Fibroblast of villous mesenchyme (primary cell): ENCODE data around the gene AFF3. TPM values are rescaled to one million over a fixed set of nuclear protein-coding genes. Genes with fewer than 3 reads are reported as not detected.

ENCODE experiments used
- DNase-seq: peaks from one replicate; pipeline ENCODE4 v3.0.0-alpha.2; 2010; ENCODE audit warnings: low read depth
- H3K4me3 ChIP-seq: 2 replicates; pipeline ENCODE4 v1.5.1; 2011; ENCODE audit warnings: low read depth, mild to moderate bottlenecking, low read length
- total RNA-seq: library from RNA; depleted of rRNA; stranded (reverse); fragments of >200 nt; gene quantifications from 2 replicates; pipeline ENCODE4 v1.2.3, GENCODE V29; 2012
- TF ChIP-seq, protein P1 (sequence below): IDR thresholded peaks from 2 replicates; pipeline ENCODE4 v1.5.1; 2012; ENCODE audit warnings: low read depth, mild to moderate bottlenecking, low read length; ENCODE audit not compliant: insufficient read depth

Gene AFF3
- total RNA-seq, 1 donor = 19.4 TPM

DNA sequence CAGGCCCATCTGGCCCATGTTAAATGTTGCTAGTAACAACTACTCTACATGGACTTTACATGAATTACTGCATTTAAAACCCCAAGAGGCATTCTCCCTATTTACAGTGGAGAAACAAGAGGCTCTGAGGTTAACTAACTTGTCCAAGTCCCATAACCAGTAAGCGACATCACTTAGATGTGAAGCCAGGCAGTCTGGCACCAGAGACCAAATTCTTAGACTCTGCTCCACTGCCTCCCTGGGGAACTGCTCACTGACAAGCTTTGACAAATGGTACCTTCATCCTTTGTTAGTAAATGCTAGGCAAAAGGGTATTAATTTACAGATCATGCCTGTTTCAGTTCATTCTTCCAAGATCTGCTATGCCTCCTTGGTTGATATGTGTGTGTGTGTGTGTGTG is 124.8 kb downstream of the AFF3 start:
- TF ChIP-seq, protein P1, sequence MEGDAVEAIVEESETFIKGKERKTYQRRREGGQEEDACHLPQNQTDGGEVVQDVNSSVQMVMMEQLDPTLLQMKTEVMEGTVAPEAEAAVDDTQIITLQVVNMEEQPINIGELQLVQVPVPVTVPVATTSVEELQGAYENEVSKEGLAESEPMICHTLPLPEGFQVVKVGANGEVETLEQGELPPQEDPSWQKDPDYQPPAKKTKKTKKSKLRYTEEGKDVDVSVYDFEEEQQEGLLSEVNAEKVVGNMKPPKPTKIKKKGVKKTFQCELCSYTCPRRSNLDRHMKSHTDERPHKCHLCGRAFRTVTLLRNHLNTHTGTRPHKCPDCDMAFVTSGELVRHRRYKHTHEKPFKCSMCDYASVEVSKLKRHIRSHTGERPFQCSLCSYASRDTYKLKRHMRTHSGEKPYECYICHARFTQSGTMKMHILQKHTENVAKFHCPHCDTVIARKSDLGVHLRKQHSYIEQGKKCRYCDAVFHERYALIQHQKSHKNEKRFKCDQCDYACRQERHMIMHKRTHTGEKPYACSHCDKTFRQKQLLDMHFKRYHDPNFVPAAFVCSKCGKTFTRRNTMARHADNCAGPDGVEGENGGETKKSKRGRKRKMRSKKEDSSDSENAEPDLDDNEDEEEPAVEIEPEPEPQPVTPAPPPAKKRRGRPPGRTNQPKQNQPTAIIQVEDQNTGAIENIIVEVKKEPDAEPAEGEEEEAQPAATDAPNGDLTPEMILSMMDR = no peak
- no peak for DNase-seq
- no peak overlapping the region for H3K4me3 ChIP-seq

GRCh38 chr2:100016756-100017155 is 125.6 kb downstream of the AFF3 start:
- TF ChIP-seq, protein P1 = no peak
- no peak for DNase-seq
- no peak overlapping the region for H3K4me3 ChIP-seq

DNA sequence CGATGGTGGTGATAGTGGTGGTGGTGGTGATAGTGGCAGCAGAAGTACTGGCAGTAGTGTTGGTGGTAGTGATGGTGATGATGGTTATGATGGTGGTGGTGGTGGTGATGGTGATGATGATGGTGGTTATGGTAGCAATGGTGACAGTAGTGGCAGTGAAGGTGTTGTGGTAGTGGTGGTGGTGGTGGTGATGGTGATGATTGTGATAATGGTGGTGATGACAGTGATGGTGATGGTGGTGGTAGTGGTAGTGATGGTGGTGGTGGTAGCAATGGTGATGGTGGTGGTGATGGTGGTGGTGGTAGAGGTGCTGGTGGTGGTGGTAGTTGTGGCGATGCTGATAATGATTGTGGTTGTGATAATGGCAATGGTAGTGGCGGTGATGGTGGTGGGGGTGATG is 126.5 kb downstream of the AFF3 start:
- no peak overlapping the region for H3K4me3 ChIP-seq
- no peak for DNase-seq
- TF ChIP-seq, protein P1 = no peak

DNA sequence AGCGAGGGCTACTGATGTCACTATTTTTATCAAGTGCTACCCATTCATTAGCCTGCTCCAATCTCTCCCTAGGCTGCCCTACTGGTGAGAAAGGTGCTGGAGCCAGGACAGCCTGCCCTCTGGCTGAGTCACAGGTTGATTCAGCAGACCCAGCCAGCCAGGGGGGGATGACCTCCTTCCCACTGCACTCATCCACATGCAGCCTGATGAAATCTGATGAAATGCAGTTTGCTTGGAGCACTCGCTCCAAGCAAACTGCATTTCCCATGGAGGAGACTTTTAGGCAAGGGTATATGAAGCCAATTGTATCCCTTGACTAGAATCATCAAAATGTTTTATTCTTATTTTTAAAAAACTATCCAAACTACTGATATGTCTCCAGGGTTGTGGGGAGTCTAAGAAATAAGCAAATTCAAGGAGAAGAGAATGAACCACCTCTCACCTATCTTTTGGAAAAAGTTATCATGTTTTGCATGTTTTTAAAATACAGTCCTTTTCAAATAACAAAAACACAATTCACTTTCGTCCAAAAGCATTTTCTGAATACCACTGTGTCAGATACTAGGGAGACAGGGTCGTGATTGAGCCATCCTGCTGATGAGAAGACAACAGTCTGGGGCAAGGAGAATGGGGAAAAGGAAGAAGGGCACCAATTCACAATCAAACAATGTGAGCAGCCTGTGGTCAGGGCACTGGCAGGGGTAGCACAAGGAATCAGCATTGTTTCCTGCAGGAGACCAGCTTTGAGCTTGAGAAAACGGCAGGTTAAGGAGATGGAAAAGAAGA is 128.3 kb downstream of the AFF3 start:
- peak; percentile 95 for DNase-seq

GRCh38 chr2:100012561-100012960 is 129.8 kb downstream of the AFF3 start:
- no peak for DNase-seq
- TF ChIP-seq, protein P1 = no peak
- H3K4me3 ChIP-seq = no peak overlapping the region

More for the DNA sequence above, 128.3 kb downstream of the AFF3 start:
- TF ChIP-seq, protein P1 = peak; percentile 31
- H3K4me3 ChIP-seq = no peak overlapping the region

DNA sequence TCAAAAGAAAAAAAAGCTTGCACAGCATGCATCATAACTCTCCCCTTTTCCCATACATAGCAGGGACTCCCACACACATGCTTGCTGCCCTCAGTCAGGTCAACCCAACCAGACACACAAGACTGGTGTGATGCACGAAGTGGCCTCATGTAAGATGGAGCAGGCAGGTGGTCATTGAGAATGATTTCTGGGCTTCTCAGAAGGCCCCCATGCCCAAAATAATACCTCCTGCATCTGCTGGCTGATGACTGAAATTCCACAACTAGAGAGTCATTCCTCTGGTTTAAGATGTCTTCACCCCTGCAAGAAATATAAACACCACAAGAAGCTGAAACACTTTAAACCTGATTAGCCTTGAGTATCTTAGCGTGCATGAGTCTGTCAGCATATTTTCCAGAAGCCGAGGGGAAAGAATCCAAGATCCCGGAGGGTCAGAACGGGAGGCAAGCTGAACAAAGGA is 131.1 kb downstream of the AFF3 start:
- DNase-seq = peak; percentile 89
- H3K4me3 ChIP-seq = no peak overlapping the region
- TF ChIP-seq, protein P1 = no peak
